Right kidney (tissue), 1 donor: ENCODE data around the gene SLC7A9.
"Not testable (repeated sequence)": the region's sequence is repeated elsewhere in the genome, so short reads cannot be mapped to it uniquely, and the experiment has no call there.

Source experiments
- DNase-seq: peaks from one replicate; pipeline ENCODE4 v3.0.0-alpha.2; 2016

SLC7A9 gene

GRCh38 chr19:32864318-32865007, 5.1 kb downstream of the SLC7A9 start:
- DNase-seq, result no peak

- no peak for DNase-seq
These were observed 5.7 kb downstream of the SLC7A9 start for GRCh38 chr19:32863841-32864240.

GRCh38 chr19:32863301-32863700, 6.3 kb downstream of the SLC7A9 start:
- DNase-seq, result no peak

GRCh38 chr19:32862741-32863140, 6.8 kb downstream of the SLC7A9 start:
- DNase-seq, result no peak

GRCh38 chr19:32862173-32862572, 7.4 kb downstream of the SLC7A9 start:
- DNase-seq, result no peak

- no peak for DNase-seq
These were observed 8.0 kb downstream of the SLC7A9 start for GRCh38 chr19:32861596-32861995.

GRCh38 chr19:32859591-32859990, 10.0 kb downstream of the SLC7A9 start:
- DNase-seq, result no peak

- DNase-seq, result no peak
These were observed 11.0 kb downstream of the SLC7A9 start for GRCh38 chr19:32858559-32858958.

GRCh38 chr19:32858155-32858554, 11.4 kb downstream of the SLC7A9 start:
- DNase-seq, result no peak

- DNase-seq, result no peak
These were observed 12.0 kb downstream of the SLC7A9 start for GRCh38 chr19:32857584-32857983.

- not testable (repeated sequence) for DNase-seq
These were observed 12.7 kb downstream of the SLC7A9 start for GRCh38 chr19:32856818-32857217.

GRCh38 chr19:32852216-32852615, 17.4 kb downstream of the SLC7A9 start:
- no peak for DNase-seq

GRCh38 chr19:32848035-32848434, 21.5 kb downstream of the SLC7A9 start:
- not testable (repeated sequence) for DNase-seq

GRCh38 chr19:32843716-32844245, 25.8 kb downstream of the SLC7A9 start:
- no peak for DNase-seq

GRCh38 chr19:32842061-32842460, 27.5 kb downstream of the SLC7A9 start:
- no peak for DNase-seq

- DNase-seq, result no peak
These were observed 32.0 kb downstream of the SLC7A9 start for GRCh38 chr19:32837531-32837930.

GRCh38 chr19:32833388-32833787, 36.2 kb downstream of the SLC7A9 start:
- DNase-seq, result not testable (repeated sequence)

GRCh38 chr19:32832825-32833224, 36.7 kb downstream of the SLC7A9 start:
- not testable (repeated sequence) for DNase-seq

- DNase-seq, result not testable (repeated sequence)
These were observed 37.5 kb downstream of the SLC7A9 start for GRCh38 chr19:32832094-32832493.

- no peak for DNase-seq
These were observed 38.0 kb downstream of the SLC7A9 start for GRCh38 chr19:32831611-32832010.

- DNase-seq, result no peak
These were observed 39.1 kb downstream of the SLC7A9 start for GRCh38 chr19:32830231-32831014.

- no peak for DNase-seq
These were observed 40.1 kb downstream of the SLC7A9 start for GRCh38 chr19:32829345-32829896.

- DNase-seq, result no peak
These were observed 40.8 kb downstream of the SLC7A9 start for GRCh38 chr19:32828643-32829344.
